Ishikawa (cell line): Measurements from ENCODE around the gene GRIN1.

Source experiments
- CEBPB ChIP-seq: IDR thresholded peaks from 2 replicates; pipeline ENCODE4 v1.6.1; 2012
- CREB1 ChIP-seq: IDR thresholded peaks from 2 replicates; pipeline ENCODE4 v1.6.1; 2012; ENCODE audit warnings: low read depth
- EGR1 ChIP-seq: IDR thresholded peaks from 2 replicates; pipeline ENCODE4 v1.6.1; 2012
- EP300 ChIP-seq: IDR thresholded peaks from 2 replicates; pipeline ENCODE4 v1.6.1; 2012; ENCODE audit warnings: borderline replicate concordance
- FOXM1 ChIP-seq: IDR thresholded peaks from 2 replicates; pipeline ENCODE4 v1.6.1; 2012; ENCODE audit warnings: low read depth, borderline replicate concordance
- MAX ChIP-seq: IDR thresholded peaks from 2 replicates; pipeline ENCODE4 v1.6.1; 2012
- NFIC ChIP-seq: IDR thresholded peaks from 2 replicates; pipeline ENCODE4 v1.6.1; 2012
- RAD21 ChIP-seq: IDR thresholded peaks from 2 replicates; pipeline ENCODE4 v1.6.1; 2012; ENCODE audit warnings: low read depth
- REST ChIP-seq: IDR thresholded peaks from 2 replicates; pipeline ENCODE4 v1.6.1; 2012; ENCODE audit warnings: low read depth, mild to moderate bottlenecking
- TAF1 ChIP-seq: IDR thresholded peaks from 2 replicates; pipeline ENCODE4 v1.6.1; 2012; ENCODE audit warnings: low read depth, mild to moderate bottlenecking
- TCF12 ChIP-seq: IDR thresholded peaks from 2 replicates; pipeline ENCODE4 v1.6.1; 2012; ENCODE audit warnings: low read depth
- TEAD4 ChIP-seq: IDR thresholded peaks from 2 replicates; pipeline ENCODE4 v1.6.1; 2012
- USF1 ChIP-seq: IDR thresholded peaks from 2 replicates; pipeline ENCODE4 v1.6.1; 2012
- YY1 ChIP-seq: IDR thresholded peaks from 2 replicates; pipeline ENCODE4 v1.6.1; 2012; ENCODE audit warnings: low read depth
- ZBTB7A ChIP-seq: IDR thresholded peaks from 2 replicates; pipeline ENCODE4 v1.6.1; 2012; ENCODE audit warnings: low read depth

GRIN1 gene

GRCh38 chr9:137198902-137199283, 59.9 kb downstream of the GRIN1 start:
- TF ChIP-seq MAX: no peak
- TF ChIP-seq CREB1: no peak
- TF ChIP-seq TEAD4: no peak
- TF ChIP-seq FOXM1: no peak
- TF ChIP-seq REST: no peak
- no peak for TF ChIP-seq TAF1
- no peak for TF ChIP-seq ZBTB7A
- no peak for TF ChIP-seq USF1
- no peak for TF ChIP-seq CEBPB
- no peak for TF ChIP-seq EP300
- TF ChIP-seq RAD21: no peak
- TF ChIP-seq NFIC: no peak
- TF ChIP-seq TCF12: no peak
- no peak for TF ChIP-seq EGR1
- TF ChIP-seq YY1: no peak

- TF ChIP-seq TEAD4 (no peak), CEBPB (no peak), FOXM1 (no peak), RAD21 (no peak), NFIC (no peak), REST (no peak), ZBTB7A (no peak), USF1 (no peak), MAX (no peak), YY1 (no peak)
Measured at GRCh38 chr9:137199411-137200121, 60.6 kb downstream of the GRIN1 start.

- no peak for TF ChIP-seq CEBPB
- TF ChIP-seq EGR1: no peak
- TF ChIP-seq EP300: 0 out of 2 replicates have a peak, but pooled peaks have one; percentile 10
- TF ChIP-seq TCF12: no peak
- no peak for TF ChIP-seq FOXM1
- 0 out of 2 replicates have a peak, but pooled peaks have one; percentile 38 for TF ChIP-seq YY1
- 0 out of 2 replicates have a peak, but pooled peaks have one; percentile 10 for TF ChIP-seq USF1
- no peak for TF ChIP-seq TEAD4
- TF ChIP-seq CREB1: no peak
- peak; percentile 96 for TF ChIP-seq ZBTB7A
- no peak for TF ChIP-seq REST
- no peak for TF ChIP-seq RAD21
- TF ChIP-seq TAF1: peak; percentile 79; the same call in 1 of the 2 replicates
- no peak for TF ChIP-seq NFIC
- peak; percentile 45 for TF ChIP-seq MAX
Measured at GRCh38 chr9:137200311-137201204, 61.6 kb downstream of the GRIN1 start, which contains the start of gene TPRN. TSS of gene TPRN (minus strand) at chr9:137200741. CDS start at chr9:137200711, 30 bp downstream.
